SU-DHL-6 (cell line): ENCODE measurements around the gene DENR.

Experiments
- H2AFZ ChIP-seq: fragments of 200-600 bp; sonication (generic); 2 replicates; pipeline ENCODE4 v1.6.1; 2014; ENCODE audit warnings: low read depth, mild to moderate bottlenecking, moderate library complexity, mixed read lengths, antibody characterized with exemption, low read length; ENCODE audit not compliant: severe bottlenecking
- H3F3A ChIP-seq: fragments of 200-600 bp; shearing (Covaris generic); 2 replicates; pipeline ENCODE4 v1.6.0; 2016; ENCODE audit warnings: antibody characterized with exemption, mild to moderate bottlenecking; ENCODE audit not compliant: insufficient read depth
- H3K27ac ChIP-seq: fragments of 200-600 bp; sonication (generic); 2 replicates; pipeline ENCODE4 v1.5.1; 2016; ENCODE audit warnings: low read depth, mild to moderate bottlenecking, low read length, moderate library complexity, mixed read lengths
- H3K27me3 ChIP-seq: fragments of 200-600 bp; sonication (generic), shearing (Covaris generic); 2 replicates; pipeline ENCODE4 v1.6.0; 2014; ENCODE audit warnings: mild to moderate bottlenecking, low read length
- H3K36me3 ChIP-seq: fragments of 200-600 bp; sonication (generic); 2 replicates; pipeline ENCODE4 v1.6.1; 2014; ENCODE audit warnings: mild to moderate bottlenecking, low read length, mixed read lengths
- H3K4me2 ChIP-seq: fragments of 300-600, 200-600 bp; shearing (Covaris generic), sonication (generic); 2 replicates; pipeline ENCODE4 v1.6.0; 2014; ENCODE audit warnings: low read length, low read depth, mild to moderate bottlenecking; ENCODE audit not compliant: poor library complexity, severe bottlenecking
- H3K4me3 ChIP-seq: fragments of 200-600 bp; sonication (generic); 2 replicates; pipeline ENCODE4 v1.5.1; 2014; ENCODE audit warnings: antibody characterized with exemption, low read length, mild to moderate bottlenecking, mixed read lengths; ENCODE audit not compliant: insufficient read depth, poor library complexity, severe bottlenecking
- H3K79me2 ChIP-seq: fragments of 200-600 bp; sonication (generic); 2 replicates; pipeline ENCODE4 v1.6.1; 2014; ENCODE audit warnings: mild to moderate bottlenecking, low read length, moderate library complexity; ENCODE audit not compliant: insufficient read depth
- H3K9ac ChIP-seq: fragments of 200-600 bp; sonication (generic); 2 replicates; pipeline ENCODE4 v1.7.0; 2014; ENCODE audit warnings: mild to moderate bottlenecking, low read length
- H3K9me2 ChIP-seq: fragments of 200-600 bp; sonication (generic); replicated peaks from 2 replicates; pipeline ENCODE4 v1.6.1; 2014; ENCODE audit warnings: low read length; ENCODE audit not compliant: insufficient read depth
- H3K9me3 ChIP-seq: fragments of 200-600 bp; sonication (generic); 2 replicates; pipeline ENCODE4 v1.6.1; 2014; ENCODE audit warnings: low read length, mixed read lengths; ENCODE audit not compliant: insufficient read depth
- H4K20me1 ChIP-seq: fragments of 200-600 bp; sonication (generic); 2 replicates; pipeline ENCODE4 v1.6.1; 2014; ENCODE audit warnings: low read depth, mild to moderate bottlenecking, antibody characterized with exemption, low read length, moderate library complexity, mixed read lengths
- CTCF ChIP-seq: fragments of 200-600 bp; sonication (generic); IDR thresholded peaks from one replicate; pipeline ENCODE4 v1.5.1; 2017; ENCODE audit warnings: antibody characterized with exemption, mild to moderate bottlenecking, low read length, moderate library complexity; ENCODE audit not compliant: insufficient read depth, poor library complexity, severe bottlenecking
- EZH2phosphoT487 ChIP-seq: fragments of 200-600 bp; sonication (generic), shearing (Covaris generic); conservative IDR thresholded peaks from 2 replicates; pipeline ENCODE4 v1.6.1; 2018; ENCODE audit warnings: mild to moderate bottlenecking, antibody characterized with exemption, low read length, moderate library complexity, mixed read lengths

The DENR gene

GRCh38 chr12:122729583-122730214, 22.9 kb upstream of the DENR start:
- no peak overlapping the region for H3K9ac ChIP-seq
- no peaks in the 10 kb centered on the region for H4K20me1 ChIP-seq
- no peaks in the 10 kb centered on the region for H3F3A ChIP-seq
- no peaks in the 10 kb centered on the region for H3K36me3 ChIP-seq
- H3K27me3 ChIP-seq = no peaks in the 10 kb centered on the region
- H3K9me2 ChIP-seq = no peaks in the 10 kb centered on the region
- no peak overlapping the region for H3K27ac ChIP-seq
- no peaks in the 10 kb centered on the region for H3K9me3 ChIP-seq
- no peak for TF ChIP-seq EZH2phosphoT487
- no peak for TF ChIP-seq CTCF
- H3K4me3 ChIP-seq = no peak overlapping the region
- H3K4me2 ChIP-seq = no peak overlapping the region
- no peaks in the 10 kb centered on the region for H3K79me2 ChIP-seq
- H2AFZ ChIP-seq = no peak overlapping the region

GRCh38 chr12:122730215-122731014, 22.2 kb upstream of the DENR start, which contains the start of gene HCAR1:
HCAR1 (minus strand) TSS chr12:122730844; CDS start chr12:122730339, 505 bp downstream.
- TF ChIP-seq EZH2phosphoT487 (no peak), CTCF (no peak)
- Histone ChIP-seq H3K4me3 (no peak within 1 kb of the TSS), H3K79me2 (no peaks in the 10 kb centered on the region), H3K9me2 (no peaks in the 10 kb centered on the region), H3K9me3 (no peaks in the 10 kb centered on the region), H3K36me3 (no peaks in the 10 kb centered on the region), H2AFZ (no peak within 1 kb of the TSS), H3F3A (no peaks in the 10 kb centered on the region), H4K20me1 (no peaks in the 10 kb centered on the region), H3K27ac (no peak within 1 kb of the TSS), H3K27me3 (no peaks in the 10 kb centered on the region), H3K9ac (no peak within 1 kb of the TSS), H3K4me2 (no peak within 1 kb of the TSS)

- Histone ChIP-seq H3K79me2 (no peaks in the 10 kb centered on the region), H4K20me1 (no peaks in the 10 kb centered on the region), H3K9me2 (no peaks in the 10 kb centered on the region), H3K36me3 (no peaks in the 10 kb centered on the region), H3K27me3 (no peaks in the 10 kb centered on the region), H3F3A (no peaks in the 10 kb centered on the region), H3K9me3 (no peaks in the 10 kb centered on the region), H3K4me3 (no peak overlapping the region), H3K27ac (no peak overlapping the region), H3K4me2 (no peak overlapping the region), H3K9ac (no peak overlapping the region), H2AFZ (no peak overlapping the region)
- TF ChIP-seq EZH2phosphoT487 = no peak
- TF ChIP-seq CTCF = no peak
Observed at GRCh38 chr12:122732170-122732569, 20.5 kb upstream of the DENR start.
